WTC11 (cell line): ENCODE measurements around the gene NR2F6. TPM values are rescaled to one million over a fixed set of nuclear protein-coding genes. Genes with fewer than 3 reads are reported as not detected.
A peak's percentile ranks its signal among the peaks of the same experiment; 100 is the strongest.

Source experiments
- AFF4 ChIP-seq: sonication (generic); formaldehyde crosslinking; IDR thresholded peaks from 2 replicates; pipeline ENCODE4 v1.8.1; 2023; ENCODE audit warnings: mild to moderate bottlenecking, missing genetic modification reagents, borderline replicate concordance
- ATF1 ChIP-seq: sonication (generic); formaldehyde crosslinking; IDR thresholded peaks from 2 replicates; pipeline ENCODE4 v1.8.1; 2023; ENCODE audit warnings: mild to moderate bottlenecking, moderate library complexity, missing genetic modification reagents
- ATF6 ChIP-seq: sonication (generic); formaldehyde crosslinking; IDR thresholded peaks from 2 replicates; pipeline ENCODE4 v1.8.1; 2023; ENCODE audit warnings: mild to moderate bottlenecking, missing genetic modification reagents
- EMX1 ChIP-seq: fragments of 250-450 bp; sonication (Bioruptor Pico); IDR thresholded peaks from 2 replicates; pipeline ENCODE4 v1.8.0; 2021; ENCODE audit warnings: mild to moderate bottlenecking
- ERG ChIP-seq: fragments of 250-450 bp; sonication (Bioruptor Pico); IDR thresholded peaks from 2 replicates; pipeline ENCODE4 v1.8.0; 2021; ENCODE audit warnings: mild to moderate bottlenecking
- ESRRA ChIP-seq: sonication (generic); formaldehyde crosslinking; IDR thresholded peaks from 2 replicates; pipeline ENCODE4 v1.8.1; 2022; ENCODE audit warnings: mild to moderate bottlenecking, missing genetic modification reagents, borderline replicate concordance
- FOXP1 ChIP-seq: sonication (generic); formaldehyde crosslinking; IDR thresholded peaks from 2 replicates; pipeline ENCODE4 v1.8.0; 2022; ENCODE audit warnings: missing genetic modification reagents, mild to moderate bottlenecking, moderate library complexity, borderline replicate concordance
- HMGA2 ChIP-seq: fragments of 250-450 bp; sonication (Bioruptor Pico); IDR thresholded peaks from 2 replicates; pipeline ENCODE4 v1.4.0; 2021; ENCODE audit warnings: mild to moderate bottlenecking, moderate library complexity
- JAZF1 ChIP-seq: fragments of 250-450 bp; sonication (Bioruptor Pico); IDR thresholded peaks from 2 replicates; pipeline ENCODE4 v1.9.0; 2021; ENCODE audit warnings: moderate library complexity, mild to moderate bottlenecking, inconsistent platforms
- MYBL2 ChIP-seq: sonication (generic); formaldehyde crosslinking; IDR thresholded peaks from 2 replicates; pipeline ENCODE4 v1.8.1; 2023; ENCODE audit warnings: mild to moderate bottlenecking, moderate library complexity, missing genetic modification reagents
- NFE2L1 ChIP-seq: sonication (generic); formaldehyde crosslinking; IDR thresholded peaks from 2 replicates; pipeline ENCODE4 v1.8.1; 2023; ENCODE audit warnings: missing genetic modification reagents
- NR2C2 ChIP-seq: sonication (generic); formaldehyde crosslinking; IDR thresholded peaks from 2 replicates; pipeline ENCODE4 v1.8.0; 2022; ENCODE audit warnings: mild to moderate bottlenecking, missing genetic modification reagents
- OVOL2 ChIP-seq: fragments of 250-450 bp; sonication (Bioruptor Pico); IDR thresholded peaks from 2 replicates; pipeline ENCODE4 v1.9.0; 2021; ENCODE audit warnings: mild to moderate bottlenecking, borderline replicate concordance
- PRRX2 ChIP-seq: fragments of 250-450 bp; sonication (Bioruptor Pico); IDR thresholded peaks from 2 replicates; pipeline ENCODE4 v1.8.0; 2021; ENCODE audit warnings: mild to moderate bottlenecking
- RELA ChIP-seq: sonication (generic); formaldehyde crosslinking; IDR thresholded peaks from 2 replicates; pipeline ENCODE4 v1.8.1; 2022; ENCODE audit warnings: missing genetic modification reagents, mild to moderate bottlenecking, borderline replicate concordance
- SMAD3 ChIP-seq: sonication (generic); formaldehyde crosslinking; IDR thresholded peaks from 2 replicates; pipeline ENCODE4 v1.8.0; 2022; ENCODE audit warnings: missing genetic modification reagents, mild to moderate bottlenecking, borderline replicate concordance
- SMAD4 ChIP-seq: sonication (generic); formaldehyde crosslinking; IDR thresholded peaks from 2 replicates; pipeline ENCODE4 v1.8.0; 2022; ENCODE audit warnings: mild to moderate bottlenecking, missing genetic modification reagents
- ZNF121 ChIP-seq: sonication (generic); formaldehyde crosslinking; IDR thresholded peaks from 2 replicates; pipeline ENCODE4 v1.8.0; 2023; ENCODE audit warnings: missing genetic modification reagents
- ZNF219 ChIP-seq: sonication (generic); formaldehyde crosslinking; IDR thresholded peaks from 2 replicates; pipeline ENCODE4 v1.8.0; 2023; ENCODE audit warnings: missing genetic modification reagents, mild to moderate bottlenecking, borderline replicate concordance
- ZNF281 ChIP-seq: sonication (generic); formaldehyde crosslinking; IDR thresholded peaks from 2 replicates; pipeline ENCODE4 v1.8.0; 2023; ENCODE audit warnings: mild to moderate bottlenecking, missing genetic modification reagents
- ZNF317 ChIP-seq: sonication (generic); formaldehyde crosslinking; IDR thresholded peaks from 2 replicates; pipeline ENCODE4 v1.8.1; 2023; ENCODE audit warnings: low read depth, mild to moderate bottlenecking, moderate library complexity, missing genetic modification reagents, borderline replicate concordance
- ZNF532 ChIP-seq: fragments of 250-450 bp; sonication (Bioruptor Pico); IDR thresholded peaks from 2 replicates; pipeline ENCODE4 v1.9.0; 2021; ENCODE audit warnings: mild to moderate bottlenecking, borderline replicate concordance
- ZSCAN18 ChIP-seq: fragments of 250-450 bp; sonication (Bioruptor Pico); IDR thresholded peaks from 2 replicates; pipeline ENCODE4 v2.1.2; 2022; ENCODE audit warnings: mild to moderate bottlenecking, moderate library complexity
- total RNA-seq: library from RNA; stranded (reverse); gene quantifications from 3 replicates; pipeline ENCODE4 v1.2.3, GENCODE V29; 2021

NR2F6 gene
- total RNA-seq, 1 experiment from 2014 or later, result 145 TPM

- TF ChIP-seq AFF4 (no peak), NR2C2 (CRISPR knock-in tag) (no peak), SMAD3 (CRISPR knock-in tag) (no peak), NFE2L1 (no peak), ZNF219 (CRISPR knock-in tag) (no peak), ZNF281 (CRISPR knock-in tag) (no peak), ESRRA (CRISPR knock-in tag) (no peak), ATF1 (no peak), ZNF121 (no peak), EMX1 (CRISPR knock-in tag) (no peak), OVOL2 (CRISPR knock-in tag) (no peak), ZNF317 (CRISPR knock-in tag) (no peak), FOXP1 (CRISPR knock-in tag) (no peak), JAZF1 (CRISPR knock-in tag) (no peak), ERG (CRISPR knock-in tag) (no peak), ATF6 (CRISPR knock-in tag) (no peak), HMGA2 (no peak), ZSCAN18 (CRISPR knock-in tag) (peak; percentile 93), MYBL2 (CRISPR knock-in tag) (no peak), RELA (CRISPR knock-in tag) (no peak), PRRX2 (CRISPR knock-in tag) (no peak), ZNF532 (no peak), SMAD4 (CRISPR knock-in tag) (no peak)
Measured at GRCh38 chr19:17266975-17267788, 21.5 kb upstream of the NR2F6 start, which contains the start of gene BABAM1 (continued).
